HG02970 (cell line): ENCODE data around the gene SLC36A1.
"Not testable (repeated sequence)": the region's sequence is repeated elsewhere in the genome, so short reads cannot be mapped to it uniquely, and the experiment has no call there.

Experiments used
- ATAC-seq: cut with Tn5 transposase; IDR thresholded peaks from one replicate; pipeline ENCODE4 v1.9.1; 2021; ENCODE audit warnings: mild to moderate bottlenecking, moderate library complexity, moderate number of reproducible peaks; ENCODE audit not compliant: unreplicated experiment, low FRiP score

The SLC36A1 gene

DNA sequence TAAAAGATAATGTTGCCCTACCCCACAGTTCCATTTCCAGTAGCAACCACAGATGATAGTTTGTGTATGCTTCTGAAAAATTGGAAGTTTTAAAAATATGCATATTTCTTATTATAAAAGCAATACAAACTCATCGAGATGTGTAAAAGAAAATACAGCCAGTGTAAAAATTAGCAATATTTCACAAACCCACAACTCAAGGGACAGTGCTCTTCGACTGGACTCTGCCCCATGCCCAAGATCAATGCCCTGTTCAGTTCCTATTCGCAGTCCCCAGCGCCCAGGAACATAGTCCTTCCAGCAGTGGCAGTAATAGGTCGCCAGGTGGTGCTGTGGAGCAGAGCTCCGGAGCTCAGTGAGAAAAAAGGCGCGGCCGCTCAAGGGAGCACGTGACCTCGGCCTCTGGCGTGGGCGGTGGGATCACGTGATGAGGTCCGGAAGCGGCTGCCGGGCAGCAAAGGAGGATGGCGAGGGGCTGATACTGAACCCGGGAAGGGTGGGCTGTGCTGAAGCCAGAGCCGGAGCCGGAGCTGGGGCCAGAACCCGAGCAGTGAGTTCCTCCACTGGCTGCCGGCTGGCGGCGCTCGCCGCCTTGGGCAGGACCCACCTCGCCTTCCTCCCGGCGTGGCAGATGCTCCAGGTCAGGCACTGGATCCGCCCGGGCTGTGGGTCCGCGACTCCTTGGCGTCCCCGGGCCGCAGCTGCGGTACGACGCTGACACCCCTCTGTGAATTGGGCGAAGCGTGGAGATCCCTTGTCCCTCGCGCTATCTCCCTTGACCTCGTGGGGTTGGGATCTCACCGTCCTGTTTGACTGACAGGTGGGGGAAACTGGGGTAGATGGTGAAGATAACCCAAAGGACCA is at the start of gene SLC36A1:
Gene SLC36A1, plus strand, starts transcription at position 430 of the 864 bp plus-strand sequence. CDS start 11,190 bp downstream, outside the sequence.
- ATAC-seq = peak; percentile 93

DNA sequence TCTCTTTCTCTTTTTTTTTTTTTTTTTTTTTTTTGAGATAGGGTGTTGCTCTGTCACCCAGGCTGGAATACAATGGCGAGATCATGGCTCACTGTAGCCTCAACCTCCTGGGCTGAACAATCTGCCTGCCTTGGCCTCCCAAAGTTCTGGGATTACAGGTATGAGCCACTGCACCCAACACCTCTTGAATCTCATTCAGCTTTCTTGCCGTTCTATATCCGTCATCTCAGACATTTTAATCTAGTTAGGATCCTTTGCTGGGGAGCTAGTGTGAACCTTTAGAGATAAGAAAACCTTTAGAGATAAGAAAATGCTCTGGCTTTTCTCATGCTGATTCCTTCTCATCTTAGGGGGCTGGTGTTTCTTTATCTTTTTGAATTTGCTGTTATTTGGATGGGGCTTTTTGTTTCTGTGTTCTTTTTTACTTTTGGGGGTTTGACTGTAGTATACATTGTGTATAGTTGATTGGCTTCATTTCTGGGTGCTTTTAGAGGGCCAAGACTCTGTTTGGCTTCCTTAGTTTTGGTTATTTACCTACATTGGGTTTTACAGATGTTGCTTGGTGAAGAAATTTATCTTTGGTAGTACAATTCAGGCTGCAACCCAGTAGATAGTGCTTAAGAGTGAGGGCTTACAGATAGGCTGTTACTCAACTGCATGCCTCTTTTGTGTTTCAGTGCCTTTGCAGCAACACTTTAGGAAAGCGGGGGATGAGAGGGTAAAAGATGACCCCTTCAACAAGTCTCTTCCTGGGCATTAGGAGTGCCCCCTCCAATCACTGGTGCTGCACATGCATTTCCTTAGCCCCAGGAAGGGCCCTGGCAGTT is 41.9 kb upstream of the SLC36A1 start:
- ATAC-seq = no peak

DNA sequence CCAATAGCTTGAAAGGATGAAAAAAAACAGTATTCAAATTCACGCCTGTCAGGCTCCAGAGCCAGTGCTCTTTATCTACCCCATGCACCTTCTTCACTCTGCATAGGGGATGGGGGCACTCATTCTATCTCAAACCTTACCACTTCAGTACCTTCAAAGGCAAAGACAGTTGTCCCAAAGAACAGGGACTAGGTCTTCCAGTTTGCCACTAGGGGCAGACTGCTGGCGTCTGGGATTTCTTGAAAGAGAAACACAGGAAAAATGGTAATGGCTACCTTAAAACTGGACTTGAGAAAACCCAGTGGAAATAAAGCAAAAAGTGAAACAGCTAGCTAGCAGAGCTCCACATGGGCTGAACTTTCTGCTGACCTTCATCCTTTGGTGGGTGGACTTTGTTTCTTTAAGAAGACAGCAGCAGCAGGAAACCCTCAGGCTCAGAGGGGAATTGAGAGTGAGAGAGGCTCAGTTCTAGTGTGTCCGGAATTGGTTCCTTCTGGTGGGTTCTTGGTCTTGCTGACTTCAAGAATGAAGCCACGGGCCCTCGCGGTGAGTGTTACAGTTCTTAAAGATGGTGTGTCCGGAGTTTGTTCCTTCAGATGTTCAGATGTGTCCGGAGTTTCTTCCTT is 41.0 kb upstream of the SLC36A1 start:
- ATAC-seq = no peak

DNA sequence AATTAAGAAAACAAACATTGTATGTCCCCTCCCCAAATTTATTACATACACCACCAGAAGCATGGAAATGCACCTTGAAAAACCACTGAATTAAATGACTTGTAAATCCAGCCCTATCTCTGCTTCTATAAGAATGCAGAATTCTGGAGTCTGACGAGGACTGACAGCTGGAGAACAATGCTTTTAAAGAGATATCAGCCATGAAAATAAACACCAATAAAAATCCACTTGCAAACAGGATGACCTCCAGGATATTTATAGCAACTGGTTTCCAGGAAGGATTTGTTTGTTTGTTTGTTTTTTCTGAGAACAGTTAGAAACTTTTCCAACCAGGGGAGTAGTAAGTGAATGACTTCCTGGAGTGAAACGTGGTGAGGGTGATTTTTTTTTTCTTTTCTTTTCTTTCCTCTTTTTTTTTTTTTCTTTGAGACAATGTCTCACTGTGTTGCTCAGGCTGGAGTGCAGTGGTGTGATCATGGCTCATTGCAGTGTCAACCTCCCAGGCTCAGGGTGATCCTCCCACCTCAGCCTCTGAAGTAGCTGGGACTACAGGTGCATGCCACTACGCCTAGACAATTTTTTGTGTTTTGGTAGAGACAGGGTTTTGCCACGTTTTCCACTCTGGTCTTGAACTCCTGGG is 38.7 kb upstream of the SLC36A1 start:
- ATAC-seq = no peak

DNA sequence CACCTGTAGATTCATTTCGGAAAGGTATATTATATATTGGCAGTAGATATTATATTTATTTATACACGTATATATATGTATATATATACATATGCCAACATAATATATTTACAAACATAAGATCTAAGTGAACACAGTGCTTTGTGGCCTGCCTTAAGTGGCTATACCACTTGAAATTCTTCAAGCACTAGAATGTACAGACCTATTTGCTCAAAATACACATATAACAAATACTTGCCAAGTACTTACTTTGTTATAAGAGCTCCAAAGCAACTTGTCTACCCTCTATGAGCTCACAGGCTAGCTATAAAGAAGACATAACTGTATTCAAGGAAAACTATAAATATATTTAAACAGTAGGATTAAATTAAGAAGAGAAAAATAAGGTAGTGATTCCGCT is 33.6 kb upstream of the SLC36A1 start:
- no peak for ATAC-seq

DNA sequence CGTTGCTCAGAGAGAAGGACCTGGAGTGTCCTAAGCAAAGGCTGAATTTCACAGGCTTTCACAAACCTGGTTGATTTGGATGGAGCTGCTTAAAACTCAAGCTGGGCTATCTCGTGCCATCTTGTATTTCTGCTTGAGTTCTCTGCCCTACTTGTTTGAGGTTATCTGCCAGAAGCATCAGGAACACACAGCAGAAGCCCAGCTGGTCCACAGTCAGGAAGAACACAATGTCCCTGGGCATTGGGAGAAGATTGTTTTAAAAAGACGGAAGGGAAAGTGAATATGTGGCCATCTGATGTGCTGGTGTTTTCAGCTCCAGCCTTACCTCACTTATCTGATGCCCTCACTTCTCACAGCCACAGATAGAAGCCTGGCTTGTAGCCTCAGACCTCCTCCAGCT is 32.9 kb upstream of the SLC36A1 start:
- no peak for ATAC-seq

DNA sequence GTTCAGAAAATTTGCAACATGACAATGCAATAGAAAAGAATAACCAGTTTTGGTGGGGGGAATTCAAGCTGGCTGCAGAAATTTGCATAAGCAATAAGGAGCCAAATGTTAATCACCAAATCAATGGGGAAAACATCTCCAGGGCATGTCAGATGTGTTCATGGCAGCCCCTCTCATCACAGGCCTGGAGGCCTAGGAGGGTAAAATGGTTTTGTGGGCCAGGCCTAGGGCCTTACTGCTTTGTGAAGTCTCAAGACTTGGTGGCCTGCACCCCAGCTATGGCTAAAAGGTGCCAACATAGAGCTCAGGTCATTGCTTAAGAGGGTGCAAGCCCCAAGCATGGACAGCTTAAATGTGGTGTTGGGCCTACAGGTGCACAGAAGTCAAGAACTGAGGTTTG is 29.7 kb upstream of the SLC36A1 start:
- ATAC-seq = no peak

DNA sequence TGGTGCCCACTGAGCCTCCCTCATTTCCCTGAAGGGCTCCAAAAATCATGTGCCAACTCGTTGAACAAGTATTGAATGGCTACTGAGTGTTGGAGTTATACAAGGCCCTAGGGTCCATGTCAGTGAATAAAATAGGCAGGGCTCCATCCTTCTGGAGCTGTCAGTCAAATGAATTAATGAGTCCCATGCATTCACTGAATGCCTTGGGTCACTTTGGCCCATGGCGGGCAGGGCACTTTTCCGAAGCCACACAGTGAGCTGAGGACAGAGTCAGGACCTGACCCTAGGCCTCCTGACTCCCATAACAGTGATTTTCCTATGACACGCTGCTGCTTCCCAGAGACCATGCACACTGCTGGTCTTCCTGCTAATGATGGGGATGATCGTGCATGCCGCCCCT is 27.3 kb upstream of the SLC36A1 start:
- no peak for ATAC-seq

DNA sequence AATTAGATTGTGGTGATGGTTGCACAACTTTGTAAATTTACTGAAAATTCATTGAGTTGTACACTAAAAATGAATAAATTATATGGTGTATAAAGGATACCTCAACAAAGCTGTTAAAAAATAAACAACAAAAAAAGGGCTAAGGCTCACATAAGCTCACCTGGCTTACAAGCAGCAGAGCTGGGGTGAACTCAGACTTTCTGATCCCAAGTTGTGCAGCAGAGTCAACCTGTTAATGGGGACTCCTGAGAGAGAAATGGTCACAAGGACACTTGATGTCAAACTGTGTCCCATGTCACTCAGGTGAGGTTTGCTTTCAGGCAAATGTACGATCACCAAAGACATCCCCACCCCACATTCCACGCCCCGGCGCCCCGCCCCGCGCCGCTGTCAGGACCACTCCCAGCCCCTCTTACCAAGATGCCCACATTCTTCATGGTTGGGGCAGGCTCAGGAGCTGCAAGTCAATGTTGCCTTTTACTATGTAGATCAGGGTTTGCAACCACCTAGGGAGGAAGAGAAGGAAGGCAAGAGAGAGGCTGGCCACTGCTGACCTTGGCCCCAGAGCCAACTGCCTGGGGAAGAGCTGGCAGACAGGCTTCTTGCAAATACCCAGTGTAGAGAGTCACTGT is 22.4 kb upstream of the SLC36A1 start:
- ATAC-seq = no peak

DNA sequence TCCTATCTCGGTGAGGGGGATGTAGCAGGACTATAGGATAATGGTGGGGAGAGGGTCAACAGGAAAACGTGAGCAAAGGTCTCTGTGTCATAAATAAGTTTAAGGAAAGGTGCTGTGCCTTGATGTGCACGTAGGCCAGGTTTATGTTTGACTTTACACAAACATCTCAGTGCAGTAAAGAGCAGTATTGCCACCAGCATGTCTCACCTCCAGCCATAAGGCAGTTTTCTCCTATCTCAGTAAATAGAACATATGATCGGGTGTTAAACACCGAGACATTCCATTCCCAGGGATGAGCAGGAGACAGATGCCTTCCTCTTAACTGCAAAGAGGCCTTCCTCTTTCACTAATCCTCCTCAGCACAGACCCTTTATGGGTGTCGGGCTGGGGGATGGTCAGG is 21.1 kb upstream of the SLC36A1 start:
- ATAC-seq = not testable (repeated sequence)

DNA sequence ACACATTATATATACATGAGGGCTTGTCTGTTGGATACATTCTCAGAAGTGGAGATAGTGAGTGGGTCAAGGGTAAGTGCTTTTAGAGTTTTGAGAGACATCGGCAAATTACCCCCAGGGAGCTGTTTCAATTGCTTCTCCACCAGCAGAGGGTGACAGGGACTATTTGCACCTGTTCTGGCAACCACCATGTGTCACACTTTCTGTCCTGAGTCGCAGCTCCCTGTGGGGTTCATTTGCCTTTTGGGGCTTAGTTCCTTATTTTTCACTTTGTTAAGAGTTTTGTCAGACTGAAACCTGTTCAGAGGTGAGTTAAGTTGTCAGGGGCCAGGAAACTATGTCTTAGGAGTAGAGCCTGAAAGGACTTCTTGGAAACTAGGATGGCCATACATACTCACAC is 20.1 kb upstream of the SLC36A1 start:
- peak; percentile 91 for ATAC-seq

DNA sequence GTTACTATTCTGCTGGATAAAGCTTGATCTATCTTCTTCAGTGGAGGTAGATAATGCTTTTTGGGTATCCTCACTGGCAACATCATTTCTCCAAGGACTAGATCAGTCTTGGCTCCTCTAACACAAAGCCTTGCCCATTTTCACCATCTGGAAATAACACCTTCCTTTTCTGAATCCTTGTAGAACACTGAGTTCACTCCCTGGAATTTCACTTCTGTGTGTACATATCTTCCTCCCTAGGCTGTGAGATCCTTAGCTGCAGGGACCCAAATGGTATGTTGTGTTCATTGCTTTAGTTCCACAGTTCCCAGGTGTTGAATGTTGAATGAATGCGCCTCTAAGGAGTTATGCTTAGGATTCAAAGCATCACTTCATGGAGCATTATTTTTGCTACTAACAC is 16.7 kb upstream of the SLC36A1 start:
- no peak for ATAC-seq

DNA sequence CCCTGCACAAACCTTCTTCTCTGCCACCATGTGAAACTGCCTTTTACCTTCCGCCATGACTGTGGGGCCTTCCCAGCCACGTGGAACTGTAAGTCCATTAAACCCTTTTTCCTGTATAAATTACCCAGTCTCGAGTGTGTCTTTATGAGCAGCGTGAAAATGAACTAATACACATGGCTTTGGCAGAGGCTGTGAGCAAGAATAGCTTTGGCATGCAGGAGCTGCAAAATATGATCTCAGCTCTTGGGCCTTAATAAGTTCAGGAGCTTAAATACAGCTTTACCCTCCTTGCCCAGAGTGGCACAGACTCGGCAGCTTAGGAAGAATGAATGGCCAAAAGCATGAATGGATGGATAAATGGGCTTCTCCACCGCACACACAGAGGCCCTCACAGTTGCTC is 15.7 kb upstream of the SLC36A1 start:
- no peak for ATAC-seq

DNA sequence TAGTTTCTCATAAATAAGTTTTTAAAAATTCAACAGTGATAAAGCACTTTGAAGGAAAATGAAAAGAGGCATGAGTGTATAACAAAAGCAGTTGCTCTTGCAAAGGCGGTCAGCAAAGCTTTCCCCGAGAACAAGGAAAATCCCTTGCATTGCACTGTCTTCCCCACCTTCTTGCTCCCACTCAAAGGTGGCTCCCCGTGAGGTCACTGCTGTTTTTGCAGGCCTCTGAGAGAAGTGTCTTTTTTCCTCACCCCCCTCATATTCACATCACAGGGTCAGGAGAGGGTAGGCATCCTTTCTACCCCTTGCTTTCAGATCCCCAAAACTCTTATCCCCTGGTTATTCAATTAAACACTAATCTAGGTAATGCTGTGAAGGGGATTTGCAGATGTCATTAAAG is 15.2 kb upstream of the SLC36A1 start:
- no peak for ATAC-seq

DNA sequence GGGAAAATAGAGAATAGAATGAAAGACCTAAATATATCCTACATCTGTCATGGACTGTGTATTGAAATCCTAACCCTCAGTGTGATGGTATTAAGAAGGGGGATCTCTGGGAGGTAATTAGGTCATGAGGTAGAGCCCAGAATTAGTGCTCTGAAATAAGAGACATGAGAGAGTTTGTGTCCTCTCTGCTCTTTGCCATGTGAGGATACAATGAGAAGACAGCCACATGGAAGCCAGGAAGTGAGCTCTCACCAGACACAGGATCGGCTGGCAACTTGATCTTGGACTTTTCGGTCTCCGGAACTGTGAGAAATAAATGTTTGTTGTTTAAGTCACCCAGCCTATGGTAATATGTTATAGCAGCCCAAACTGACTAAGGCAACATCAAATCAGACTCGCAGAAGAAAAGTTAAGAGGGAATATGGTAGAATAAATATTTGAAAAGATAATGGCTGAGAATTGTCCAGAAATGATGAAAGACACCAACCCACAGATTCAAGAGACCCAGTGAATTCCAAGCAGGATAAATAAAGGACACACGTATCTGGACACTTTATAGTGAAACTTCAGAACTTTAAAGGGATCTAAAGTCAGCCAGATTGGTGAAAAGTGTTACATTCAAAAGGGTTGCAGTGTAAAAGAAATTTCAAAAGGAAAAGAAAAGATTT is 12.7 kb upstream of the SLC36A1 start:
- no peak for ATAC-seq

DNA sequence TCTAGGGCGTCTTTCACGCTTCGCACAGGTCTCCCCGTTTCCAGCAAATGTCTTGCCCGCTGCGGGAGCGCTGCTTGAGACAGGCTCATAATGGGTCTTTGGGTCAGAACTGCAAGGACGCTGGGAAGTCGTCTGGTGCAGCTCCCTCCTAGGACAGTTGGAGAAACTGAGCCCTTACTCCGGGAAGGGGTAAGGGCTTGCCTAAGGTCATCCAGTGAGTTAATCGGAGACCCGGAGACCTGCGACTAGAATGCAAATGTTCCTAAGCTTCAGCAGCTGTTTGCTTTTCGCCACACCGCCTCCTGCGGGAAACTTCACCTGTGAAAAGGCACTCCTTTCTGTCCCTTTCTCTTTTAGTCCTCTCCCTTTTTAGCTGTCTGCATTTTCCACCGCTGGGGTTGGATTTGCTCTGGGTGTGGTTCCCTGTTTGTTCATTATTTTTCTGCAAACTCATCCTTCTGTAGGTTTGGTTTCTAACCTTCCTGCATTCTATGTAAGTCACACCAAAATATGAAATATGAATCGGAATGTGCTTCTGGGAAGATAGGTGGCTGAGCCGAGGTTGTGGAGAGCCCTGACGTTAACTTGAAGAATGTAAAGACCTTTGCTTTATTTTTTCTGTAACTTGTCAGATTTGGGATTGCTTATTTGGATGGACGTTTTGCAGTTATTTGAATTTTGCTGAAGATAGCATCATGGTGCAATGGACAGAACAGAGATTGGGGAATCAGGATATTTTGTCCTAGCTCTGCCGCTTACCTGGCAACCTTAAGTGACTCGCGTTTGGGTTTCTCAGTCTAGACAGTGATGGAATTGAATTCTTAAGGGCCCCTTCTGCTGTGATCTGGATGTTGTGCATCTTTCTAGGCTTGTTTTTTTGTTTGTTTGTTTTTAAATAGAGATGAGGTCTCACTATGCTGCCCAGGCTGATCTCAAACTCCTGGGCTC is 909 bp downstream of the SLC36A1 start:
- ATAC-seq = no peak

DNA sequence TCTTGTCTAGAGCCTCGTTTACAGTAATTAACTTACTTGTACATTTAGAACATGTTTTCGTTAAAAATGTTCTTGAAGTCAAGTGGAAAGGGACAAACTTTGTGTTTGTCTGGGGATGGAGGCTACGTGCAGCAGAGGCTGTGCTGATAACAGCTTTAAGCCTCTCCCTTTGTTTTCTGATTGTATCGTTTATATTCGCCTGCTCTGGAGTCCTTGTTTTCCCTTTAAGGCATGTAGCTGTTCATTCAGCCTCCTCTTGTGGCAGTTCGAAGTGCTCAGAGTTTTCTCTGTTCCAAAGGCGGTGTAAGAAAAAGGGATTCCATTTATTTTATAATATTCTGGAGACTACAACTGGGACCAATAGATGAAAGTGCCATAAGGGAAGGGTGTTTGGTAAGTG is 1.9 kb downstream of the SLC36A1 start:
- ATAC-seq = no peak

DNA sequence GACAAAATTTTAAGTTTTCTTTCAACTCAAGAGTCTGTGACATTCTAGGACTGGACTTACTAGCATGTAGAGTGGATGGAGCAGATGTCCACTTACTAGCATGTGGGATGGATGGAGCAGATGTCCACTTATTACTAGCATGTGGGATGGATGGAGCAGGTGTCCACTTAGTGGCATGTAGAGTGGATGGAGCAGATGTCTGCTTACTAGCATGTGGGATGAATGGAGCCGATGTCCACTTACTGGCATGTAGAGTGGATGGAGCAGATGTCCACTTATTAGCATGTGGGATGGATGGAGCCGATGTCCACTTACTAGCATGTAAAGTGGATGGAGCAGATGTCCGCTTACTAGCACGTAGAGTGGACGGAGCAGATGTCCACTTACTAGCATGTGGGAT is 2.4 kb downstream of the SLC36A1 start:
- no peak for ATAC-seq

DNA sequence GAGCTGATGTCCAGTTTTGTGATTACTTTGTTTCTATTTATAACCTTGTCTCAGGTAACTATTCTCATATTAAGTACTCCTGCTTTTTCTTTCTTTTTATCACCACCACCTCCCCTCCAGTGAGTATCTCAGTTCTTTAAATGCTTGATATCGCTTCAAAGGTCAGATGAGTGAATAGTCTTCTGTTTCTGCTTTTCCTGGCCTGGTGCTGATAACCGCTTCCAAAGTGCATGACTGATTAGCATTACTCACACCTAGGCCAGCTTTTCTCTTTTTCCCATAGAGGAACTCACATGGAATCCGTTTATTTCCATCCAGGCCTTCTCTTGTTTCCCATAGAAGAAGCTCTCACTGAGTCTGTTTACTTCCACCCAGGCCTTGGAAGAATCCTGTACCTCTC is 3.2 kb downstream of the SLC36A1 start:
- no peak for ATAC-seq
